A673 (cell line): ENCODE results near the gene C6orf47.

Source experiments
- EZH2 ChIP-seq: fragments of 200-600 bp; sonication (generic); IDR thresholded peaks from 2 replicates; pipeline ENCODE4 v1.6.1; 2017; ENCODE audit warnings: borderline replicate concordance, low read depth, mild to moderate bottlenecking, mixed read lengths, antibody characterized with exemption, low read length; ENCODE audit not compliant: poor library complexity, severe bottlenecking
- TF ChIP-seq, protein P1 (sequence below): fragments of 300-800, 200-600 bp; sonication (generic); conservative IDR thresholded peaks from 2 replicates; pipeline ENCODE4 v1.5.1; 2017; ENCODE audit warnings: low read depth, mild to moderate bottlenecking, antibody characterized with exemption, low read length, moderate library complexity, mixed read lengths

- TF ChIP-seq EZH2 = no peak
- TF ChIP-seq, protein P1, sequence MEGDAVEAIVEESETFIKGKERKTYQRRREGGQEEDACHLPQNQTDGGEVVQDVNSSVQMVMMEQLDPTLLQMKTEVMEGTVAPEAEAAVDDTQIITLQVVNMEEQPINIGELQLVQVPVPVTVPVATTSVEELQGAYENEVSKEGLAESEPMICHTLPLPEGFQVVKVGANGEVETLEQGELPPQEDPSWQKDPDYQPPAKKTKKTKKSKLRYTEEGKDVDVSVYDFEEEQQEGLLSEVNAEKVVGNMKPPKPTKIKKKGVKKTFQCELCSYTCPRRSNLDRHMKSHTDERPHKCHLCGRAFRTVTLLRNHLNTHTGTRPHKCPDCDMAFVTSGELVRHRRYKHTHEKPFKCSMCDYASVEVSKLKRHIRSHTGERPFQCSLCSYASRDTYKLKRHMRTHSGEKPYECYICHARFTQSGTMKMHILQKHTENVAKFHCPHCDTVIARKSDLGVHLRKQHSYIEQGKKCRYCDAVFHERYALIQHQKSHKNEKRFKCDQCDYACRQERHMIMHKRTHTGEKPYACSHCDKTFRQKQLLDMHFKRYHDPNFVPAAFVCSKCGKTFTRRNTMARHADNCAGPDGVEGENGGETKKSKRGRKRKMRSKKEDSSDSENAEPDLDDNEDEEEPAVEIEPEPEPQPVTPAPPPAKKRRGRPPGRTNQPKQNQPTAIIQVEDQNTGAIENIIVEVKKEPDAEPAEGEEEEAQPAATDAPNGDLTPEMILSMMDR = no peak
These were observed 42.5 kb upstream of the C6orf47 start, which contains the start of gene ABHD16A for GRCh38 chr6:31702819-31703716.
